Natural killer cell (primary cell): ENCODE results near the gene MYOZ3. TPM values are rescaled to one million over a fixed set of nuclear protein-coding genes. Genes with fewer than 3 reads are reported as not detected.
A peak's percentile ranks its signal among the peaks of the same experiment; 100 is the strongest.

Source experiments
- ATAC-seq, 3 donors: fragments of 150-1000 bp in 2 of 3; fragments of 200-7000 bp in 1 of 3; cut with Tn5 transposase; 1 replicate in 1 of 3; 2 replicates in 2 of 3; pipeline ENCODE4 v1.10.0; 2021; ENCODE audit warnings: mild to moderate bottlenecking in 2 of 3, moderate library complexity in 2 of 3
- DNase-seq, 2 donors: peaks; one replicate each; pipeline versions ENCODE4 v3.0.0 to v3.0.0-alpha.2; 2013 to 2021; ENCODE audit warnings: mixed read lengths in 1 of 2
- H3K27ac ChIP-seq: one replicate; pipeline ENCODE4 v1.5.1; 2013; ENCODE audit warnings: mild to moderate bottlenecking, low read length
- H3K27me3 ChIP-seq: one replicate; pipeline ENCODE4 v1.6.1; 2013; ENCODE audit warnings: low read length; ENCODE audit not compliant: control insufficient read depth, insufficient read depth
- H3K36me3 ChIP-seq: one replicate; pipeline ENCODE4 v1.6.1; 2013; ENCODE audit warnings: low read length; ENCODE audit not compliant: control insufficient read depth, insufficient read depth
- H3K4me1 ChIP-seq: one replicate; pipeline ENCODE4 v1.6.1; 2013; ENCODE audit warnings: low read length; ENCODE audit not compliant: control insufficient read depth, insufficient read depth
- H3K4me3 ChIP-seq: one replicate; pipeline ENCODE4 v1.5.1; 2013; ENCODE audit warnings: low read length
- H3K9me3 ChIP-seq: one replicate; pipeline ENCODE4 v1.6.1; 2013; ENCODE audit warnings: low read length; ENCODE audit not compliant: control insufficient read depth, insufficient read depth
- H3K27ac Mint-ChIP-seq, 2 donors: one replicate each; pipeline ENCODE4 v1.8.0; 2022; ENCODE audit warnings: mild to moderate bottlenecking in 2 of 2, mixed read lengths in 2 of 2, moderate library complexity in 1 of 2
- H3K27me3 Mint-ChIP-seq, 2 donors: one replicate each; pipeline ENCODE4 v1.8.0; 2022; ENCODE audit warnings: low read depth in 2 of 2, mixed read lengths in 2 of 2
- H3K36me3 Mint-ChIP-seq: one replicate; pipeline ENCODE4 v1.8.0; 2022; ENCODE audit warnings: mixed read lengths
- H3K4me1 Mint-ChIP-seq, 2 donors: one replicate each; pipeline ENCODE4 v1.8.0; 2022; ENCODE audit warnings: mixed read lengths in 2 of 2
- H3K4me3 Mint-ChIP-seq: one replicate; pipeline ENCODE4 v1.8.0; 2022; ENCODE audit warnings: mild to moderate bottlenecking, moderate library complexity, mixed read lengths
- H3K9me3 Mint-ChIP-seq, 2 donors: one replicate each; pipeline ENCODE4 v1.8.0; 2022; ENCODE audit warnings: mixed read lengths in 2 of 2
- WGBS: methylation state at CpG from one replicate; pipeline ENCODE4 v1.1.7; 2013; ENCODE audit warnings: missing lambda C conversion rate; ENCODE audit not compliant: insufficient coverage; 5-methylcytosine and 5-hydroxymethylcytosine counted together
- intact Hi-C: fragments of 100-400 bp; cut with micrococcal nuclease; formaldehyde crosslinking; loops from one replicate; pipeline ENCODE4 v1.14.2; 2022
- total RNA-seq, 4 donors: library from RNA; stranded (reverse); fragments of 120-200 nt in 1 of 4; gene quantifications; one replicate each; pipeline versions ENCODE4 v1.2.3 to v1.2.4, GENCODE V29; 2013 to 2022
- TF ChIP-seq, protein P1 (sequence below): fragments of 200-600 bp; IDR thresholded peaks from one replicate; pipeline ENCODE4 v1.8.0; 2022; ENCODE audit warnings: antibody characterized with exemption

The MYOZ3 gene
- total RNA-seq, 3 donors from 2014 or later (not counting 1 experiment from before 2014, with no cell fraction given) = not detected

DNA sequence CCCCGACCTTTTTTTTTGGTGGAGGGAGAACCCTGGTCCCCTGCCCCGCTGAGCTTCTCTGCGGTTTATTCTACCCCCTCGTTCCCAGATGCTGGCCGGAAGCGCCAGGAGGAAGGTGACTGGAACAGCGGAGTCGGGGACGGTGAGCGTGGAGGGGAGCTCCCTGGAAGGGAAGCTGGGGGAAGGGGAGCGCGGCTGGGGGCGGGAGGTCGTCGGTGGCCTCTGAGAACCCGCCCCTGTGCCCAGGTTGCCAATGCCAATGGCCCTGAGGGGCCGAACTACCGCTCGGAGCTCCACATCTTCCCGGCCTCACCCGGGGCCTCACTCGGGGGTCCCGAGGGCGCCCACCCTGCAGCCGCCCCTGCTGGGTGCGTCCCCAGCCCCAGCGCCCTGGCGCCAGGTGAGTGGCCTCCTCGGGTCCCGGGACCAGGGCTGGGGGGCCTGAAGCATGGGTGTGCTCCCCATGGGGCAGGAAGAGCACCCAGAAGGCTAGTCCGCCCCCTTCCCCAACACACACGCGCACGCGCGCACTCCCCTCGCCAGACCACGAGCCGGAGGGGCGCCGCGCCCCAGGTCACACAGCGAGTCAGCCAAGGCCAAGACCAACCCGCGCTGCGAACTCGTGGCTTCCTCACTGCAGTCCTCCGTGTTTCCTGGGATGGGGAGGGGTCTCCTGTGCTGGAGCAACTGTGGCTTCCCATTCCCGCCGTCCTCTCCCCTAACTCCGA is 10.6 kb downstream of the MYOZ3 start:
- Mint-ChIP-seq H3K9me3 (no peaks in the 10 kb centered on the region), H3K4me3 (peak overlapping the region; percentile 78), H3K27me3 (peaks cover 8 to 16% of the 10 kb centered on the region in 2 donors), H3K27ac (peak overlapping the region in 1 of 2 donors; percentile 52), H3K36me3 (no peaks in the 10 kb centered on the region), H3K4me1 (no peaks in the 10 kb centered on the region)
- no peaks in the 10 kb centered on the region for H3K36me3 ChIP-seq
- WGBS = under 1% methylated on average over 47 of the region's 51 CpGs
- ATAC-seq = peak; percentile 54 to 68 (median 64)
- H3K27ac ChIP-seq = no peak overlapping the region
- peaks cover 18% of the 10 kb centered on the region for H3K4me1 ChIP-seq
- H3K9me3 ChIP-seq = no peaks in the 10 kb centered on the region
- H3K27me3 ChIP-seq = peaks cover 12% of the 10 kb centered on the region
- peak overlapping the region; percentile 30 for H3K4me3 ChIP-seq
- peak in 1 of 2 donors; percentile 32 for DNase-seq
- TF ChIP-seq, protein P1, sequence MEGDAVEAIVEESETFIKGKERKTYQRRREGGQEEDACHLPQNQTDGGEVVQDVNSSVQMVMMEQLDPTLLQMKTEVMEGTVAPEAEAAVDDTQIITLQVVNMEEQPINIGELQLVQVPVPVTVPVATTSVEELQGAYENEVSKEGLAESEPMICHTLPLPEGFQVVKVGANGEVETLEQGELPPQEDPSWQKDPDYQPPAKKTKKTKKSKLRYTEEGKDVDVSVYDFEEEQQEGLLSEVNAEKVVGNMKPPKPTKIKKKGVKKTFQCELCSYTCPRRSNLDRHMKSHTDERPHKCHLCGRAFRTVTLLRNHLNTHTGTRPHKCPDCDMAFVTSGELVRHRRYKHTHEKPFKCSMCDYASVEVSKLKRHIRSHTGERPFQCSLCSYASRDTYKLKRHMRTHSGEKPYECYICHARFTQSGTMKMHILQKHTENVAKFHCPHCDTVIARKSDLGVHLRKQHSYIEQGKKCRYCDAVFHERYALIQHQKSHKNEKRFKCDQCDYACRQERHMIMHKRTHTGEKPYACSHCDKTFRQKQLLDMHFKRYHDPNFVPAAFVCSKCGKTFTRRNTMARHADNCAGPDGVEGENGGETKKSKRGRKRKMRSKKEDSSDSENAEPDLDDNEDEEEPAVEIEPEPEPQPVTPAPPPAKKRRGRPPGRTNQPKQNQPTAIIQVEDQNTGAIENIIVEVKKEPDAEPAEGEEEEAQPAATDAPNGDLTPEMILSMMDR = no peak
- intact Hi-C loops = no loop called here

DNA sequence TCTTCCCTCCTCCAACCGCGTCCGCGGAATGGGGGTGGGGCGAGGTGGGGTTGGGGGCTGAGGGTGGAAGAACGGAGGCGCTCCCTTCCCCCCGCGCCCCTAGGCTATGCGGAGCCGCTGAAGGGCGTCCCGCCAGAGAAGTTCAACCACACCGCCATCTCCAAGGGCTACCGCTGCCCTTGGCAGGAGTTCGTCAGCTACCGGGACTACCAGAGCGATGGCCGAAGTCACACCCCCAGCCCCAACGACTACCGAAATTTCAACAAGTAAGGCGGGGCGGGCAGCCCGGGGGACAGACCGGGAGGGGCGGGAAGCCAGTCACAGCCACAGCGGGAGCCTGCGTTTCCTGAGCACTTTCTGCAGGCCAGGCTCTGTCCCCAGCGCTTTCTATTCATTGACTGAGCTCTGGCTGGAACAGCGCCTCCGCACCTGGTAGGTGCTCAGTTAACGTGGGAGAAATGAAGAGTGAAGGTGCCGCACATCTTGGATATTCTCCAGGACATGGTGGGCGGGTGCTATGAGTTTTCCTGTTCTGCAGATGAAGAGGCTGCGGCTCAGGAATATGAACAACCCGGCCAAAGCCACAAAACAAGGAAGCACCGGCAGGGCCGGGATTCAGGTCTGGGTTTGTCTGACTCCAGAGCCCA is 11.3 kb downstream of the MYOZ3 start:
- H3K4me3 Mint-ChIP-seq = peak overlapping the region; percentile 78
- peak overlapping the region in 1 of 2 donors; percentile 52 for H3K27ac Mint-ChIP-seq
- peaks cover 12% of the 10 kb centered on the region for H3K27me3 ChIP-seq
- H3K4me1 ChIP-seq = peaks cover 18% of the 10 kb centered on the region
- H3K36me3 ChIP-seq = no peaks in the 10 kb centered on the region
- no peaks in the 10 kb centered on the region for H3K4me1 Mint-ChIP-seq
- intact Hi-C loops = no loop called here
- WGBS = 5% methylated on average over 33 of the region's 38 CpGs
- H3K9me3 Mint-ChIP-seq = no peaks in the 10 kb centered on the region
- peak in 1 of 2 donors; percentile 43 for DNase-seq
- H3K27ac ChIP-seq = no peak overlapping the region
- peaks cover 8 to 16% of the 10 kb centered on the region in 2 donors for H3K27me3 Mint-ChIP-seq
- no peaks in the 10 kb centered on the region for H3K36me3 Mint-ChIP-seq
- peak overlapping the region; percentile 30 for H3K4me3 ChIP-seq
- ATAC-seq = peak; percentile 53 to 70 (median 55)
- TF ChIP-seq, protein P1 = no peak
- no peaks in the 10 kb centered on the region for H3K9me3 ChIP-seq

DNA sequence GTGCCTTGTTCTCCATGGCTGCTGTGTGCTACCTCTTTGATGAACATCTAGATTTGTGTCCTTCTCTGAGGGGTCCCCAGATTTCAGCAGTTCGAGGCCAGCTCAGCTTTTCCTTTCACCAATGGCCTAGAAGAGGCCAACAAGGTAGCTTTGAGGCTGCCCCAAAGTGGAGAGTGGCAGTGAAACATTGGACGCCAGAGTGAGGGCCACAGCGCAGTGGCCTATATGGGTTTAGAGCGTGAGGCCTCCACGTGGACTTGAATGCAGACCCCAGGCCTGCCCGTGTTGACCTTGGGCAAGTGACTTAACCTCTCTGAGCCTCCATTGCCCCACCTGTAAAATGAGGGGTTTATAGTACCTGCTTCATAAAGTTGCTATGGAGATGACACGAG is 11.8 kb downstream of the MYOZ3 start:
- intact Hi-C loops = no loop called here
- WGBS = 73% methylated on average over 7 of the region's 7 CpGs
- TF ChIP-seq, protein P1 = no peak
- H3K4me1 Mint-ChIP-seq = no peaks in the 10 kb centered on the region
- DNase-seq (no peak), ATAC-seq (no peak)
- H3K36me3 ChIP-seq = no peaks in the 10 kb centered on the region
- H3K9me3 ChIP-seq = no peaks in the 10 kb centered on the region
- H3K4me1 ChIP-seq = peaks cover 18% of the 10 kb centered on the region
- no peak overlapping the region for H3K4me3 ChIP-seq
- H3K36me3 Mint-ChIP-seq = no peaks in the 10 kb centered on the region
- no peak overlapping the region for H3K27ac ChIP-seq
- H3K27ac Mint-ChIP-seq = no peak overlapping the region
- peaks cover 8 to 16% of the 10 kb centered on the region in 2 donors for H3K27me3 Mint-ChIP-seq
- H3K4me3 Mint-ChIP-seq = peak overlapping the region; percentile 78
- peaks cover 12% of the 10 kb centered on the region for H3K27me3 ChIP-seq
- no peaks in the 10 kb centered on the region for H3K9me3 Mint-ChIP-seq
